Measurements from ENCODE around the gene FYN. TPM values are rescaled to one million over a fixed set of nuclear protein-coding genes. Genes with fewer than 3 reads are reported as not detected.
A peak's percentile ranks its signal among the peaks of the same experiment; 100 is the strongest.

FYN gene
- total RNA-seq, 1 experiment from 2014 or later = 37.8 TPM

GRCh38 chr6:111731456-111732195 lies 141.6 kb downstream of the FYN start:
- POLR2A ChIA-PET = interaction anchor here (0.8 kb wide), 1 partner anchor 367 kb away, joined by 3 read pairs; no protein-coding TSS in a partner anchor
- no peak for TF ChIP-seq CTCF (IDR thresholded peaks at IDR 0.05; ENCODE audit: unreplicated experiment)
- no peaks in the 10 kb centered on the region for H3K36me3 Mint-ChIP-seq (ENCODE audit: insufficient read depth, unreplicated experiment)
- CTCF ChIA-PET = interaction anchor here (1.5 kb wide), 1 partner anchor 142 kb away, joined by 3 read pairs; the partner anchor contains the start of gene FYN
- no peak overlapping the region for H3K4me3 Mint-ChIP-seq (ENCODE audit: unreplicated experiment)
- no peak for DNase-seq (ENCODE audit: unreplicated experiment)
- H3K27me3 Mint-ChIP-seq (ENCODE audit: insufficient read depth, unreplicated experiment) = no peaks in the 10 kb centered on the region
- no peak overlapping the region for H3K27ac Mint-ChIP-seq (ENCODE audit: low read depth, unreplicated experiment)
- H3K4me1 Mint-ChIP-seq (ENCODE audit: insufficient read depth, unreplicated experiment) = peaks cover 1% of the 10 kb centered on the region
- BruUV-seq (replicated peaks) = no TSS peak
- intact Hi-C loops (cut with micrococcal nuclease) = no loop called here
- H3K9me3 Mint-ChIP-seq (ENCODE audit: unreplicated experiment) = no peaks in the 10 kb centered on the region

DNA sequence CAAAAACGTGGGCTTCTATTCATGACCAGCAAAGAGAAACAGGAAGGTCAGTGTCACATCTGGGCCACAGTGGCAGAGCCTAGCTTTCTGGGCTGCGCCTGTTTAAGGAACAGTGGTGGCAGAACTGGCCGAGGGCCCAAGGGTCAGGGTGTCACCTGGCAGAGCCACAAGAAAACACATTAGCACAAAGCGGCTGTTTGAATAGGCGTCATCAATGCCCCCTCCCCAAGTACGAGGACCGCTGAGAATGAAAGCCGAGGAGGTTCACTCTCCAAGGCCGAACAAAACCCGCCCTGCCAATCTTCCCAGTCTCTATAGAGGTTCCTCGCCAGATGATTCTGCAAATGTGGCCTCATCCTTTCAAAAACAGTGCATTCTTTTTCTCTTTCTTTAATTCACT lies 142.4 kb downstream of the FYN start:
- no peak for DNase-seq (ENCODE audit: unreplicated experiment)
- no peak for TF ChIP-seq CTCF (IDR thresholded peaks at IDR 0.05; ENCODE audit: unreplicated experiment)
- ChIA-PET CTCF (interaction anchor here (0.6 to 1.5 kb wide), 3 partner anchors 13 to 142 kb away, joined by 3 to 4 read pairs (median 3); partner anchors contain the start of gene FYN), POLR2A (interaction anchor here (0.8 kb wide), 1 partner anchor 366 kb away, joined by 3 read pairs; no protein-coding TSS in a partner anchor)
- intact Hi-C loops (cut with micrococcal nuclease) = no loop called here
- no peaks in the 10 kb centered on the region for H3K4me1 Mint-ChIP-seq (ENCODE audit: insufficient read depth, unreplicated experiment)
- no TSS peak for BruUV-seq (replicated peaks)
- no peaks in the 10 kb centered on the region for H3K36me3 Mint-ChIP-seq (ENCODE audit: insufficient read depth, unreplicated experiment)
- no peak overlapping the region for H3K27ac Mint-ChIP-seq (ENCODE audit: low read depth, unreplicated experiment)
- no peaks in the 10 kb centered on the region for H3K9me3 Mint-ChIP-seq (ENCODE audit: unreplicated experiment)
- no peaks in the 10 kb centered on the region for H3K27me3 Mint-ChIP-seq (ENCODE audit: insufficient read depth, unreplicated experiment)
- H3K4me3 Mint-ChIP-seq (ENCODE audit: unreplicated experiment) = no peak overlapping the region

- BruUV-seq (replicated peaks) = no TSS peak
- intact Hi-C loops (cut with micrococcal nuclease) = no loop called here
- DNase-seq (ENCODE audit: unreplicated experiment) = peak; percentile 28
- Mint-ChIP-seq H3K27me3 (ENCODE audit: insufficient read depth, unreplicated experiment) (no peaks in the 10 kb centered on the region), H3K9me3 (ENCODE audit: unreplicated experiment) (no peaks in the 10 kb centered on the region), H3K36me3 (ENCODE audit: insufficient read depth, unreplicated experiment) (no peaks in the 10 kb centered on the region), H3K4me3 (ENCODE audit: unreplicated experiment) (no peak overlapping the region), H3K4me1 (ENCODE audit: insufficient read depth, unreplicated experiment) (peaks cover 6% of the 10 kb centered on the region), H3K27ac (ENCODE audit: low read depth, unreplicated experiment) (no peak overlapping the region)
- ChIA-PET CTCF (interaction anchor here (0.5 to 1.9 kb wide), 3 partner anchors 33 to 435 kb away, joined by 3 to 6 read pairs (median 3); no protein-coding TSS in a partner anchor), POLR2A (no interaction called here)
- no peak for TF ChIP-seq CTCF (IDR thresholded peaks at IDR 0.05; ENCODE audit: unreplicated experiment)
Measured at GRCh38 chr6:111727802-111728201, 145.4 kb downstream of the FYN start.

- intact Hi-C loops (cut with micrococcal nuclease) = no loop called here
- Mint-ChIP-seq H3K4me1 (ENCODE audit: insufficient read depth, unreplicated experiment) (peaks cover 14% of the 10 kb centered on the region), H3K4me3 (ENCODE audit: unreplicated experiment) (no peak overlapping the region), H3K27me3 (ENCODE audit: insufficient read depth, unreplicated experiment) (no peaks in the 10 kb centered on the region), H3K27ac (ENCODE audit: low read depth, unreplicated experiment) (no peak overlapping the region), H3K36me3 (ENCODE audit: insufficient read depth, unreplicated experiment) (no peaks in the 10 kb centered on the region), H3K9me3 (ENCODE audit: unreplicated experiment) (no peaks in the 10 kb centered on the region)
- peak; percentile 40 for DNase-seq (ENCODE audit: unreplicated experiment)
- POLR2A ChIA-PET = no interaction called here
- CTCF ChIA-PET = interaction anchor here (0.5 to 1.9 kb wide), 8 partner anchors 11 to 1999 kb away, joined by 3 to 6 read pairs (median 3); no protein-coding TSS in a partner anchor
- no TSS peak for BruUV-seq (replicated peaks)
- no peak for TF ChIP-seq CTCF (IDR thresholded peaks at IDR 0.05; ENCODE audit: unreplicated experiment)
Measured at GRCh38 chr6:111727041-111727440, 146.2 kb downstream of the FYN start.
